ENCODE measurements around the gene CYP3A4.

DNA sequence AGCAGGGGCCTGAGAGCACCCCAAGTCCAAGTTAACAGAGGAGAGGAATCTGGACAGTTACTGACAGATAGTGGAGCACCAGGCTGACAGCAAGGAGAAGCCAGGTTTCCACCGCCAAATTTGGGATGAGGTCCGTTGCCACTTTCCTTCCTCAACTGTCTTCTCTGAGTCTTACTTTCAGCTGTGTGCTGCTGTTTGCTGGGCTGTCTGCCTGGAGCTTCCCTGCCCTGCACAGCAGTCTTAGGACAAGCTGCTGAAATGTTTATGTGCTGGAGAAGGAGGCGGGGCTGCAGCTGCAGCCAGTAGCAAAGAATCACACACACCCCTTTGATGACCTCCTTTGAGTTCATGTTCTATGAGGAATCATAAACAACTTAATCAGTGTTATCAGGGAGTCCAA, 31.6 kb downstream of the CYP3A4 start:
- TF ChIP-seq POLR2A (IDR thresholded peaks at IDR 0.05; ENCODE audit: extremely low read depth, insufficient read length) (no peak), CTCF (IDR thresholded peaks at IDR 0.05; ENCODE audit: low read depth, low read length) (no peak), MAX (IDR thresholded peaks at IDR 0.05; ENCODE audit: low read depth, low read length) (no peak), MYC (IDR thresholded peaks at IDR 0.05; ENCODE audit: low read depth, low read length) (no peak)

Data from NB4 (cell line).